SK-N-SH treated with all-trans-retinoic acid at 6 μM for 48 hours (cell line): ENCODE results near the gene ZNF148.

Experiments
- ATAC-seq: fragments of 200-7000 bp; cut with Tn5 transposase; 3 replicates; pipeline ENCODE4 v1.9.1; 2020; ENCODE audit warnings: mild to moderate bottlenecking, moderate library complexity
- ARNTL ChIP-seq: fragments of 450-650 bp; formaldehyde crosslinking; IDR thresholded peaks from 2 replicates; pipeline ENCODE4 v1.5.0; 2020; ENCODE audit warnings: low read depth, mild to moderate bottlenecking, moderate library complexity, borderline replicate concordance
- BACH2 ChIP-seq: fragments of 250-450 bp; sonication (Bioruptor Pico); IDR thresholded peaks from 2 replicates; pipeline ENCODE4 v1.9.0; 2021; ENCODE audit warnings: mild to moderate bottlenecking, borderline replicate concordance
- CSDC2 ChIP-seq: fragments of 250-450 bp; sonication (Bioruptor Pico); IDR thresholded peaks from 2 replicates; pipeline ENCODE4 v1.5.0; 2020; ENCODE audit warnings: mild to moderate bottlenecking, moderate library complexity
- ESRRG ChIP-seq: fragments of 250-450 bp; sonication (Bioruptor Pico); IDR thresholded peaks from 2 replicates; pipeline ENCODE4 v1.6.1; 2021; ENCODE audit warnings: mild to moderate bottlenecking
- GLIS3 ChIP-seq: fragments of 250-450 bp; sonication (Bioruptor Pico); IDR thresholded peaks from 2 replicates; pipeline ENCODE4 v1.5.0; 2020; ENCODE audit warnings: mild to moderate bottlenecking, moderate library complexity
- ISL1 ChIP-seq: fragments of 250-450 bp; sonication (Bioruptor Pico); IDR thresholded peaks from 2 replicates; pipeline ENCODE4 v2.1.2; 2022; ENCODE audit warnings: mild to moderate bottlenecking, moderate library complexity
- PPARA ChIP-seq: fragments of 250-450 bp; sonication (Bioruptor Pico); IDR thresholded peaks from 2 replicates; pipeline ENCODE4 v1.5.0; 2020; ENCODE audit warnings: mild to moderate bottlenecking, borderline replicate concordance
- RARB ChIP-seq: fragments of 250-450 bp; sonication (Bioruptor Pico); IDR thresholded peaks from 2 replicates; pipeline ENCODE4 v1.8.0; 2021; ENCODE audit warnings: mild to moderate bottlenecking, moderate library complexity
- SNAI2 ChIP-seq: fragments of 250-450 bp; sonication (Bioruptor Pico); IDR thresholded peaks from 2 replicates; pipeline ENCODE4 v1.5.0; 2020; ENCODE audit warnings: mild to moderate bottlenecking, moderate library complexity
- TCF4 ChIP-seq: fragments of 250-450 bp; sonication (Bioruptor Pico); IDR thresholded peaks from 2 replicates; pipeline ENCODE4 v1.8.0; 2021; ENCODE audit warnings: mild to moderate bottlenecking, moderate library complexity, borderline replicate concordance
- TOX ChIP-seq: fragments of 250-450 bp; sonication (Bioruptor Pico); IDR thresholded peaks from 2 replicates; pipeline ENCODE4 v1.8.0; 2021; ENCODE audit warnings: mild to moderate bottlenecking, moderate library complexity, borderline replicate concordance
- ZC3H10 ChIP-seq: fragments of 250-450 bp; sonication (Bioruptor Pico); IDR thresholded peaks from 2 replicates; pipeline ENCODE4 v1.5.1; 2021; ENCODE audit warnings: mild to moderate bottlenecking, moderate library complexity
- ZFP3 ChIP-seq: fragments of 250-450 bp; sonication (Bioruptor Pico); IDR thresholded peaks from 2 replicates; pipeline ENCODE4 v1.5.0; 2020; ENCODE audit warnings: mild to moderate bottlenecking, moderate library complexity
- ZFP30 ChIP-seq: fragments of 450-650 bp; formaldehyde crosslinking; IDR thresholded peaks from 2 replicates; pipeline ENCODE4 v1.5.0; 2022; ENCODE audit warnings: mild to moderate bottlenecking, moderate library complexity
- ZNF565 ChIP-seq: fragments of 450-650 bp; formaldehyde crosslinking; conservative IDR thresholded peaks from 2 replicates; pipeline ENCODE4 v1.5.0; 2020; ENCODE audit warnings: low read depth, mild to moderate bottlenecking, moderate library complexity
- ZNF70 ChIP-seq: fragments of 450-650 bp; formaldehyde crosslinking; IDR thresholded peaks from 2 replicates; pipeline ENCODE4 v1.5.0; 2020; ENCODE audit warnings: mild to moderate bottlenecking, moderate library complexity
- ZNF8 ChIP-seq: fragments of 450-650 bp; formaldehyde crosslinking; IDR thresholded peaks from 2 replicates; pipeline ENCODE4 v1.5.0; 2020; ENCODE audit warnings: mild to moderate bottlenecking, moderate library complexity
- TF ChIP-seq, protein P1 (sequence below): fragments of 250-450 bp; sonication (Bioruptor Pico); IDR thresholded peaks from 2 replicates; pipeline ENCODE4 v1.5.1; 2020; ENCODE audit warnings: low read depth, mild to moderate bottlenecking, moderate library complexity
- TF ChIP-seq, protein P2 (sequence below): fragments of 250-450 bp; sonication (Bioruptor Pico); IDR thresholded peaks from 2 replicates; pipeline ENCODE4 v1.5.1; 2021; ENCODE audit warnings: mild to moderate bottlenecking, moderate library complexity
- TF ChIP-seq, protein P3 (sequence below): fragments of 250-450 bp; sonication (Bioruptor Pico); IDR thresholded peaks from 2 replicates; pipeline ENCODE4 v1.8.0; 2021; ENCODE audit warnings: low read depth, mild to moderate bottlenecking, moderate library complexity, borderline replicate concordance
- TF ChIP-seq, protein P4 (sequence below): fragments of 250-450 bp; sonication (Bioruptor Pico); IDR thresholded peaks from 2 replicates; pipeline ENCODE4 v1.8.0; 2020; ENCODE audit warnings: mild to moderate bottlenecking, moderate library complexity, borderline replicate concordance

The ZNF148 gene

DNA sequence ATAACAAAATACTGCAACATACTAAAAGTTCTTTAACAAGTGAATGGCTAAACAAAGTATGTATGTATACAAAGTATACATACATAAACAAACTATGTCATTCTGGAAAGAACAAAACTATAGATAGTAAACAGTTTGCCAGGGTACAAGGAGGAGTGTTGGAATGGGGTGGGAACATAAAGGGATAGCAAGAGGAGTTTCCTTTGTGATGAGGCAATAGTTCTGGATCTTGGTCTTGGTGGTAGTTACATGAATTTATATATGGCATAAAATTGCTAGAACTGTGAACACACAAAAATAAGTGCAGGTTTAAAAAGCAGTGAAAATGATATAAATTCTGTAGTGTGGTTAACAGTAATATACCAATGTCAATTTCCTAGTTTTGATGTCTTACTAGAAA lies 22.0 kb downstream of the ZNF148 start:
- no peak for ATAC-seq
- TF ChIP-seq, protein P1, sequence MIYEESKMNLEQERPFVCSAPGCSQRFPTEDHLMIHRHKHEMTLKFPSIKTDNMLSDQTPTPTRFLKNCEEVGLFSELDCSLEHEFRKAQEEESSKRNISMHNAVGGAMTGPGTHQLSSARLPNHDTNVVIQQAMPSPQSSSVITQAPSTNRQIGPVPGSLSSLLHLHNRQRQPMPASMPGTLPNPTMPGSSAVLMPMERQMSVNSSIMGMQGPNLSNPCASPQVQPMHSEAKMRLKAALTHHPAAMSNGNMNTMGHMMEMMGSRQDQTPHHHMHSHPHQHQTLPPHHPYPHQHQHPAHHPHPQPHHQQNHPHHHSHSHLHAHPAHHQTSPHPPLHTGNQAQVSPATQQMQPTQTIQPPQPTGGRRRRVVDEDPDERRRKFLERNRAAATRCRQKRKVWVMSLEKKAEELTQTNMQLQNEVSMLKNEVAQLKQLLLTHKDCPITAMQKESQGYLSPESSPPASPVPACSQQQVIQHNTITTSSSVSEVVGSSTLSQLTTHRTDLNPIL (CRISPR knock-in tag) = no peak
- no peak for TF ChIP-seq ZFP30
- no peak for TF ChIP-seq BACH2 (CRISPR knock-in tag)
- TF ChIP-seq, protein P2, sequence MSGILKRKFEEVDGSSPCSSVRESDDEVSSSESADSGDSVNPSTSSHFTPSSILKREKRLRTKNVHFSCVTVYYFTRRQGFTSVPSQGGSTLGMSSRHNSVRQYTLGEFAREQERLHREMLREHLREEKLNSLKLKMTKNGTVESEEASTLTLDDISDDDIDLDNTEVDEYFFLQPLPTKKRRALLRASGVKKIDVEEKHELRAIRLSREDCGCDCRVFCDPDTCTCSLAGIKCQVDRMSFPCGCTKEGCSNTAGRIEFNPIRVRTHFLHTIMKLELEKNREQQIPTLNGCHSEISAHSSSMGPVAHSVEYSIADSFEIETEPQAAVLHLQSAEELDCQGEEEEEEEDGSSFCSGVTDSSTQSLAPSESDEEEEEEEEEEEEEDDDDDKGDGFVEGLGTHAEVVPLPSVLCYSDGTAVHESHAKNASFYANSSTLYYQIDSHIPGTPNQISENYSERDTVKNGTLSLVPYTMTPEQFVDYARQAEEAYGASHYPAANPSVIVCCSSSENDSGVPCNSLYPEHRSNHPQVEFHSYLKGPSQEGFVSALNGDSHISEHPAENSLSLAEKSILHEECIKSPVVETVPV (CRISPR knock-in tag) = no peak
- TF ChIP-seq TCF4 = no peak
- no peak for TF ChIP-seq GLIS3 (CRISPR knock-in tag)
- TF ChIP-seq ARNTL (CRISPR knock-in tag) = no peak
- TF ChIP-seq ZC3H10 (CRISPR knock-in tag) = no peak
- no peak for TF ChIP-seq ZNF8 (CRISPR knock-in tag)
- TF ChIP-seq, protein P3, sequence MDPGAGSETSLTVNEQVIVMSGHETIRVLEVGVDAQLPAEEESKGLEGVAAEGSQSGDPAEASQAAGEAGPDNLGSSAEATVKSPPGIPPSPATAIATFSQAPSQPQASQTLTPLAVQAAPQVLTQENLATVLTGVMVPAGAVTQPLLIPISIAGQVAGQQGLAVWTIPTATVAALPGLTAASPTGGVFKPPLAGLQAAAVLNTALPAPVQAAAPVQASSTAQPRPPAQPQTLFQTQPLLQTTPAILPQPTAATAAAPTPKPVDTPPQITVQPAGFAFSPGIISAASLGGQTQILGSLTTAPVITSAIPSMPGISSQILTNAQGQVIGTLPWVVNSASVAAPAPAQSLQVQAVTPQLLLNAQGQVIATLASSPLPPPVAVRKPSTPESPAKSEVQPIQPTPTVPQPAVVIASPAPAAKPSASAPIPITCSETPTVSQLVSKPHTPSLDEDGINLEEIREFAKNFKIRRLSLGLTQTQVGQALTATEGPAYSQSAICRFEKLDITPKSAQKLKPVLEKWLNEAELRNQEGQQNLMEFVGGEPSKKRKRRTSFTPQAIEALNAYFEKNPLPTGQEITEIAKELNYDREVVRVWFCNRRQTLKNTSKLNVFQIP = no peak
- no peak for TF ChIP-seq RARB
- no peak for TF ChIP-seq ESRRG (CRISPR knock-in tag)
- no peak for TF ChIP-seq ZNF70 (CRISPR knock-in tag)
- TF ChIP-seq ZNF565 (CRISPR knock-in tag) = no peak
- no peak for TF ChIP-seq PPARA (CRISPR knock-in tag)
- TF ChIP-seq ZFP3 (CRISPR knock-in tag) = no peak
- TF ChIP-seq CSDC2 (CRISPR knock-in tag) = no peak
- TF ChIP-seq, all 23 proteins: peak for 0

DNA sequence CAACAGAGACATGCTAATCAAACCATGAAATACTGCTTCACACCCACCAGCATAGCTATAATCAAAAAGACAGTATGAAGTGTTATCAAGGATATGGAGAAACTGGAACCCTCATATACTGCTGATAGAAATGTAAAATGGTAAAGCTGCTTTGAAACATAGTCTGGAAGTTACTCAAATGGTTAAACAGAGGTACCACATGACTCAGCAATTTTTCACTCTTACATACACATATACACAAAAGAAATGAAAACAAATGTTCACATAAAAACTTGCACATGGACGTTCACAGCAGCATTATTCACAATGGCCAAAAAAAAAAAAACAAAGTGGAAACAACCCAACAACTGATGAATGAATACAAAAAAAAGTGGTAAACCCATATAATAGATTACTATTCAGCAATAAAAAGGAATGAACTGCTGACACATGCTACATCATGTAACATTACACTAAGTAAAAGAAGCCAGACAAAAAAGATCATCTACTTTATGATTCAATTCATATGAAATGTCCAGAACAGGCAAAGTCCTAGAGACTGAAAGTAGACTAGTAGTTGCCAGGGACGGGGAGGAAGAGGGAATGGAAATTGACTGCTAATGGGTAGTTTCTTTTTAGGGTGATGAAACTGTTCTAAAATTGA lies 23.2 kb downstream of the ZNF148 start:
- TF ChIP-seq BACH2 (CRISPR knock-in tag) = no peak
- TF ChIP-seq, all 23 proteins: peak for 0
- no peak for ATAC-seq

DNA sequence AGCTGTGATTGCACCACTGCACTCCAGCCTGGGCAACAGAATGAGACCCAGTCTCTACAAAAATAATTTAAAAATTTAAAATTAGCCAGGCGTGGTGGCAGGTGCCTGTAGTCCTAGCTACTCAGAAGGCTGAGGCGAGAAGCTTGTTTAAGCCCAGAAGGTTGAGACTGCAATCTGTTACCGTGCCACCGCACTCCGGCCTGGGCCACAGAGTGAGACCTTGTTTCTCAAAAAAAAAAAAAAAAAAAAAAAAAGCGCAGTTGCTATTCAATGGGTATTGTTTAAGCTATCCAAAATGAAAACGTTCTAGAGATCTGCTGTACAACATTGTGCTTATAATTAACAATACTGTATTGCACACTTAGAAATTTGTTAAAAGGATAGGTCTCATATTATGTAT lies 24.0 kb downstream of the ZNF148 start:
- no peak for ATAC-seq
- TF ChIP-seq ZNF565 (CRISPR knock-in tag) (no peak), ISL1 (no peak), ZNF70 (CRISPR knock-in tag) (no peak), CSDC2 (CRISPR knock-in tag) (no peak), BACH2 (CRISPR knock-in tag) (no peak), ZNF8 (CRISPR knock-in tag) (no peak), ARNTL (CRISPR knock-in tag) (no peak), TOX (CRISPR knock-in tag) (no peak), TCF4 (no peak)
- TF ChIP-seq, protein P1 (CRISPR knock-in tag) = no peak
- TF ChIP-seq, all 23 proteins: peak for 0

DNA sequence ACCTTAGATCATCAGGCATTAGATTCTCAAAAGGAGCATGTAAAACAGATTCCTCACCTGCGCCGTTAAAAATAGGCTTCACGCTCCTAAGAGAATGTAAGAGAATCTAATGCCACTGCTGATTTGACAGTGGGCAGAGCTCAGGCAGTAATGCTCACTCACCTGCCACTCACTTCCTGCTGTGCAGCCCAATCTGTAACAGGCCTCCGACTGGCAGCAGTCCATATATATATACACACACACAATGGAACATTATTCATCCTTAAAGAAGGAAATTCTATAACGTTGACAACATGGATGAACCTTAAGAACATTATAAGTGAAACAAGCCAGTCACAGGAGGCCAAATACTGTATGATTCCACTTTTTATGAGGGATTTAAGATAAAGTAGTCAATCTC lies 24.5 kb downstream of the ZNF148 start:
- no peak for ATAC-seq

DNA sequence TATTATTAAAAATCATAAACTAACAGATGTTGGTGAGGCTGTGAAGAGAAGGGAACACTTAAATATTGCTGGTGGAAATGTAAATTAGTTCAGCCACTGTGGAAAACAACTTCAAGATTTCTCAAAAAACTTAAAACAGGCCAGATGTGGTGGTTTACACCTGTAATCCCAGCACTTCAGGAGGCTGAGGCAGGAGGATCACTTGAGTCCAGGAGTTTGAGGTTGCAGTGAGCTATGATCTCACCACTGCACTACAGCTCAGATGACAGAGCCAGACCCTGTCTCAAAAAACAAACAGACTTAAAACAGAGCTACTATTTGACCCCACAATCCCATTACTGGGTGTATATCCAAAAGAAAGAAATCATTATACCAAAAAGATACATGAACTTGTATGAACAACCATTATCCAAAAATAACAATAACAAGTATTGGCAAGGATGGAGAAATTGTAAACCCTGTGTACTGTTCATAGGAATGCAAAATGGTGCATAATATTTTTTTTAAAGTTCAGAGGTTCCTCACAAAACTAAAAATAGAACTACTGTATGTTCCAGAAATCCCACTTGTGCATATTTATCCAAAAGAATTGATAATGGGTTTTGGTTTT lies 25.5 kb downstream of the ZNF148 start:
- ATAC-seq = no peak
- TF ChIP-seq, protein P4, sequence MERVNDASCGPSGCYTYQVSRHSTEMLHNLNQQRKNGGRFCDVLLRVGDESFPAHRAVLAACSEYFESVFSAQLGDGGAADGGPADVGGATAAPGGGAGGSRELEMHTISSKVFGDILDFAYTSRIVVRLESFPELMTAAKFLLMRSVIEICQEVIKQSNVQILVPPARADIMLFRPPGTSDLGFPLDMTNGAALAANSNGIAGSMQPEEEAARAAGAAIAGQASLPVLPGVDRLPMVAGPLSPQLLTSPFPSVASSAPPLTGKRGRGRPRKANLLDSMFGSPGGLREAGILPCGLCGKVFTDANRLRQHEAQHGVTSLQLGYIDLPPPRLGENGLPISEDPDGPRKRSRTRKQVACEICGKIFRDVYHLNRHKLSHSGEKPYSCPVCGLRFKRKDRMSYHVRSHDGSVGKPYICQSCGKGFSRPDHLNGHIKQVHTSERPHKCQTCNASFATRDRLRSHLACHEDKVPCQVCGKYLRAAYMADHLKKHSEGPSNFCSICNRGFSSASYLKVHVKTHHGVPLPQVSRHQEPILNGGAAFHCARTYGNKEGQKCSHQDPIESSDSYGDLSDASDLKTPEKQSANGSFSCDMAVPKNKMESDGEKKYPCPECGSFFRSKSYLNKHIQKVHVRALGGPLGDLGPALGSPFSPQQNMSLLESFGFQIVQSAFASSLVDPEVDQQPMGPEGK (CRISPR knock-in tag) = no peak
- no peak for TF ChIP-seq TCF4
- no peak for TF ChIP-seq ARNTL (CRISPR knock-in tag)
- TF ChIP-seq ZNF8 (CRISPR knock-in tag) = no peak
- TF ChIP-seq ZNF70 (CRISPR knock-in tag) = no peak
- no peak for TF ChIP-seq ZC3H10 (CRISPR knock-in tag)
- no peak for TF ChIP-seq SNAI2 (CRISPR knock-in tag)
- TF ChIP-seq PPARA (CRISPR knock-in tag) = no peak
- no peak for TF ChIP-seq ZFP30
- no peak for TF ChIP-seq RARB
- TF ChIP-seq, protein P2 (CRISPR knock-in tag) = no peak
- no peak for TF ChIP-seq ZFP3 (CRISPR knock-in tag)
- TF ChIP-seq BACH2 (CRISPR knock-in tag) = no peak
- no peak for TF ChIP-seq GLIS3 (CRISPR knock-in tag)
- no peak for TF ChIP-seq ISL1
- TF ChIP-seq CSDC2 (CRISPR knock-in tag) = no peak

More for the DNA sequence above, 24.5 kb downstream of the ZNF148 start:
- TF ChIP-seq ZFP3 (CRISPR knock-in tag) (no peak), RARB (no peak), ZNF8 (CRISPR knock-in tag) (no peak)
